ENCODE results near the gene GMEB2. TPM values are rescaled to one million over a fixed set of nuclear protein-coding genes. Genes with fewer than 3 reads are reported as not detected.

GMEB2 gene
- total RNA-seq, 1 donor from 2014 or later, result 6.9 TPM

DNA sequence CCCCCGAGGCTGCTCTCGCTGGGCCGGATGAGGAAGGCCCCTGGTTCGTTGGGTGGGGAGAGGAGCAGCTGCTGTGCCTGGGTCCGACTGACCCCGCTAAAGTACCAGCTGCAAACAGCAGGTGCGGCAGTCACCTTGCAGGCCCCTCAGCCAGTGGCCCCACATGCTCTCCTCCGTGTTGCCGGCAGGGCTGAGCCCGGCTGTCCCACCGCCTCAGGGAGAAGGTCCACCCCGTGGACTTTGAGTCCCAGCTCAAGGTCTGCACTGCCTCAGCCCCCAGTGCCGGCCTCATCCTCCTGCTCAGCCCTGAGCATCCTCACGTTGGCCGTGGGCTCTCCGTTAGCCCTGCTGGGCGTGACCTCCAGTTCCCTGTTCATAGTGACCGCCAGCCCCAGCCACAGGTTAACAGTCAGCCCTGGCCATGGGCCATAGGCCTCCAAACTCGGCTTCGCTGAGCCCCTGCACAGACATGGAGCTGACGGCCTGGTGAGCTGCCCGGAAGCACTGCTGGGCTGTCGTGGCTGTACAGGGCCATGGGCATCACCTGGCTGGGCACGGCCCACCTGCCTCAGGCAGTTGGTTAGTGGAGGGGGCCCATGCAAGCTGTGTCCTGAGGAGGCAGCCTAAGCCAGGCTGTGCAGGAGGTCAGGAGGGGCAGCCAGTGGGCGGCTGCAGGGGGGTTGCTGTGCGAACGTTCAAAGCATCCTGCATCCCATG, 82.5 kb downstream of the GMEB2 start:
- ATAC-seq, result no peak

GRCh38 chr20:63543733-63544132, 83.2 kb downstream of the GMEB2 start:
- ATAC-seq, result no peak

GRCh38 chr20:63543131-63543530, 83.8 kb downstream of the GMEB2 start:
- no peak for ATAC-seq

DNA sequence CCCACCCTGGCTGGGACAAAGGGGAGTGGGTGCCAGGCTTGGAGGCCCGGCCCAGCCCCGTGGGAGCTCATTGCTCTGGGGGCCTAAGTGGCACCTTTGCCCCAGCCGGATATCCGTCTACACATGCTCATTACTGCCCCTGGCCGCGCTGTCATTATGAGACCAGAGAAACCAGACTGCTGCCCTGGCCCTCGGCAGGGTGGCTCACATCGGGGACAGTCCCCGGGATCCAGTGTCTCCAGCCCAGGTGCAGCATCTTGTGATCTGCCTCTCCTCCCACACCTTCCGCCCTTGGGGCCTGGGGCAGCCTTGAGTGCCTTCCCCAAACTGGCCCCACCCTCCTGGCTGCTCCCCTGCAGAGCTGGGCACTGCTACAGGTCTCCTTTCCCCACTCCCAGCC, 84.2 kb downstream of the GMEB2 start:
- ATAC-seq, result peak; percentile 4

DNA sequence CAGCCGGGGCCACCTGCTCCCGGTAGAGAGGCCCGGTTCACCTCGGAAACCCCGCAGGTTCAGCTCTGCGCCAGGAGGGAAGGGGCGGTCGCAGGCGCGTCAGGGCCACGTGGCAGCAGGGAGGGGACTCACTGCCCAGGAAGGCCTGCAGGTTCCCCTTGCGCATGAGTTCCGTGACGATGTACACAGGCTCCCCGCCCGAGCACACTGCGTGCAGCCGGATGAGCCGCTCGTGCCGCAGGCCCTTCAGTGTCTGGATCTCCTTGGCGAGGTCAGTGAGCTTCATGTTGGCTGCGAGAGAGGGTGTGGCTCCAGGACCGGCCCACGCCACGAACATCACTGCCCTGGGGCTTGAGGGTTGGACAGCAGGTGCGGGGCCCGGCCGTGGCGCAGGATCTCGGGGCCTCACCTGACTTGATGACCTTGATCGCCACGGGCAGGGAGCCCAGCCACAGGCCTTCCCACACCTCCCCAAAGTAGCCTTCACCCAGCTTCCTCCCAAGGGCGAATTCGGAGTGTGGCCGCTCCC, 84.8 kb downstream of the GMEB2 start:
- ATAC-seq, result peak; percentile 3

DNA sequence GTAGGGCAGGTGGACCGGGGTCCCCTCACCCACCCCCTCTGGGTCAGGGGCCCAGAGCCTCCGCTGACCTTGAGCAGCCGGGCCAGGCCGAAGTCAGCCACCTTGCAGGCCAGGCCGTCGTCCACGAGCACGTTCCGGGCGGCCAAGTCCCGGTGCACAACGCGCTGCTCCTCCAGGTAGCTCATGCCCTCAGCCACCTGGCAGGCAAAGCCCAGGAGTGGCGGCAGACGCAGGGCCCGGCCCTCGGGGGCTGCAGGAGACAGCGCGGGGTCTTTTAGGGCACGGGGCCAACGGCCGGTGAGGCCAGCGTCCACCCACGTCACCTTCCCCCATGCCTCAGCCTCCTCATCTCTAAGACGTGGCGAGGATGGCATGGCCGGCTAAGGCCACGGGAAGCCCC, 85.5 kb downstream of the GMEB2 start:
- ATAC-seq, result no peak

GRCh38 chr20:63540417-63541186, 86.3 kb downstream of the GMEB2 start:
- no peak for ATAC-seq

DNA sequence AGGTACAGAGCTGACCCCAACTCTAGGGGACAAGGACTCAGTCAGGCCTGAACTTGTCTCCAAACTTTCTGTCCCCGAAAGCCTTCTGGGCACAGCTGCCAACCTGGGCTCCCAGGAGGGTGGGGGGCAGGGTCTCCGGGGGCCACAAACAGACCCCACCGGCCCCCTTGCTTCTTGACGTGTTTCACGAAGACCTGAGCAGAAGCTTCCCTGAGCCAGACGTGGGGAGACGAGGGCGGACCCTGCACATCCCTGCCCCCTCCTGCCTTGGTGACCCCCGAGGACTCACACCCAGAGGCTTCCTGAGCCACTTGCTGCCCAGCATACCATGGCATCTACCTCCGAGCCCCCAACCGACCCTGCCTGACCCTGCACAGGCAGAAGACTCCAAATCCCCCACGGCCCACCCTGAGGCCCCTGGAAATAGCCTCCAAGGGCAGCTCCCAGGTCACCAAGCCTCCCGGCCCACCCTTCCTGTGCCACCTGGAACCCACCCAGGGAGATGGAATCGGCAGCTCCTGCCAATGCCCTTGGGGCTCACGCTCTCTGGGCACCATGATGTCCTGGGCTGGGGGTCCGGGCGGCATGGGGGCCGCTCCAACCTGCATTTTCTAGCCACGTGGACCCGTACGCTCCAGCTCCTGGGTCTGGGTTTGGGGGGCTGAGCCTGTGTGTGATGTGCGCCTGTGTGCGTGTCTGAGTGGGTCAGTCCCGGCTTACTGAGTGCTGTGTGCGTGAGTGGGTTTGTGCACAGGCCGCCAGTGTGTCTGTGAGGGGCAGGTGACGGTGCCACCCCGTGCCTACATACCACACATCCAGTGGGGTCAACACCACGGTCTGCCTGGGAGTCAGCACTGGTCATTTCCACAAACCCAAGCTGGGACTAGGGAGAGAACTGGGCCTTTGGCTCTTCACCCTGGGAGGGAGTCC, 87.2 kb downstream of the GMEB2 start:
- ATAC-seq, result no peak

DNA sequence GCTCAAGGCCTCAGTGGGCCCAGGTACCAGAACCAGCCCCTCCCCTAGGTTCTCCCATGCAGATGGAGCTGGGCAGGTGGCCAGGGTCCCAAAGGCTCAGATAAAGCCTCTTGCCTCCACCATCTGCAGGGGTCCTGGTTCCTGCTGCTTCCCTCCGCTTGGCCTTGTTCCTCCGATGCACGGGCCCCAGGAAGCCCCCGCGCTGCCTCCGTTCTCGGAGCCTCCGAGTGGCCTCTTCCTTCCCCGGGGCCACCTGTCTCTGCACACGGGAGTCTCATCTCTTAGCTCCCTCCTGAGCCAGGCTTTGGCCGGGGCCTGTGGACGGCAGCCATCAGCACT, 87.8 kb downstream of the GMEB2 start:
- no peak for ATAC-seq

- ATAC-seq, result peak; percentile 34
These were observed 88.5 kb downstream of the GMEB2 start for GRCh38 chr20:63538204-63539091.

Other genes with a start within 250 kb of the GMEB2 start
- not detected for gene KCNQ2, start 154.4 kb downstream of the GMEB2 start, total RNA-seq
- gene EEF1A2, start 128.0 kb downstream of the GMEB2 start, total RNA-seq, result 0.76 TPM
- 459 TPM for gene PPDPF, start 106.3 kb downstream of the GMEB2 start, total RNA-seq
- gene PTK6, start 89.7 kb downstream of the GMEB2 start, total RNA-seq, result 92.7 TPM
- gene SRMS, start 79.4 kb downstream of the GMEB2 start, total RNA-seq, result 0.44 TPM
- 0.28 TPM for gene FNDC11, start 72.9 kb downstream of the GMEB2 start, total RNA-seq
- 32.0 TPM for gene HELZ2, start 52.9 kb downstream of the GMEB2 start, total RNA-seq
- gene STMN3, start 26.3 kb upstream of the GMEB2 start, total RNA-seq, result 4.6 TPM
- 12.2 TPM for gene RTEL1, start 31.2 kb upstream of the GMEB2 start, total RNA-seq
- 4.5 TPM for gene TNFRSF6B, start 69.6 kb upstream of the GMEB2 start, total RNA-seq
- gene ARFRP1, start 80.9 kb upstream of the GMEB2 start, total RNA-seq, result 31.1 TPM
- gene ZGPAT, start 80.9 kb upstream of the GMEB2 start, total RNA-seq, result 11.1 TPM
- gene LIME1, start 109.6 kb upstream of the GMEB2 start, total RNA-seq, result 5.1 TPM
- gene SLC2A4RG, start 112.7 kb upstream of the GMEB2 start, total RNA-seq, result 60.9 TPM
- 1.7 TPM for gene ZBTB46, start 204.2 kb upstream of the GMEB2 start, total RNA-seq
- not detected for gene ABHD16B, start 234.4 kb upstream of the GMEB2 start, total RNA-seq
- gene TPD52L2, start 238.2 kb upstream of the GMEB2 start, total RNA-seq, result 90.6 TPM

Measured in esophagus mucosa (tissue), 1 donor.